Measurements from ENCODE around the gene PTDSS2. TPM values are rescaled to one million over a fixed set of nuclear protein-coding genes. Genes with fewer than 3 reads are reported as not detected.

The PTDSS2 gene
- total and polyA plus RNA-seq, 2 of the 13 experiments (the other 11 are each of a cell fraction or from before 2014, with no cell fraction given): 21.7 to 26.4 TPM

GRCh38 chr11:492427-493226 is 42.5 kb downstream of the PTDSS2 start (continued):
- TF ChIP-seq ZNF142 (CRISPR knock-in tag; IDR thresholded peaks at IDR 0.05) (no peak), MNT (IDR thresholded peaks at IDR 0.05) (no peak), GPN1 (CRISPR knock-in tag; IDR thresholded peaks at IDR 0.05; ENCODE audit: borderline replicate concordance) (no peak), ZKSCAN1 (IDR thresholded peaks at IDR 0.05; ENCODE audit: low read length) (no peak), AGO2 (optimal IDR thresholded peaks at IDR 0.05; ENCODE audit: low read depth, low read length) (peak; percentile 90), NR0B2 (CRISPR knock-in tag; IDR thresholded peaks at IDR 0.05) (no peak), HBP1 (CRISPR knock-in tag; IDR thresholded peaks at IDR 0.05; ENCODE audit: low read depth) (no peak), RAD51 (IDR thresholded peaks at IDR 0.05; ENCODE audit: borderline replicate concordance) (no peak)
